DMS114 treated with DMSO at 0.1 percent for 48 hours (cell line): Measurements from ENCODE around the gene ST6GALNAC2.

ENCODE experiments used
- DNase-seq: peaks from one replicate; lab custom pipeline; 2025; ENCODE audit not compliant: unreplicated experiment; lab: John Stamatoyannopoulos, UW

The ST6GALNAC2 gene

GRCh38 chr17:76599694-76600460 lies 14.2 kb upstream of the ST6GALNAC2 start:
- DNase-seq = no peak

GRCh38 chr17:76598004-76598439 lies 12.4 kb upstream of the ST6GALNAC2 start:
- DNase-seq = no peak

DNA sequence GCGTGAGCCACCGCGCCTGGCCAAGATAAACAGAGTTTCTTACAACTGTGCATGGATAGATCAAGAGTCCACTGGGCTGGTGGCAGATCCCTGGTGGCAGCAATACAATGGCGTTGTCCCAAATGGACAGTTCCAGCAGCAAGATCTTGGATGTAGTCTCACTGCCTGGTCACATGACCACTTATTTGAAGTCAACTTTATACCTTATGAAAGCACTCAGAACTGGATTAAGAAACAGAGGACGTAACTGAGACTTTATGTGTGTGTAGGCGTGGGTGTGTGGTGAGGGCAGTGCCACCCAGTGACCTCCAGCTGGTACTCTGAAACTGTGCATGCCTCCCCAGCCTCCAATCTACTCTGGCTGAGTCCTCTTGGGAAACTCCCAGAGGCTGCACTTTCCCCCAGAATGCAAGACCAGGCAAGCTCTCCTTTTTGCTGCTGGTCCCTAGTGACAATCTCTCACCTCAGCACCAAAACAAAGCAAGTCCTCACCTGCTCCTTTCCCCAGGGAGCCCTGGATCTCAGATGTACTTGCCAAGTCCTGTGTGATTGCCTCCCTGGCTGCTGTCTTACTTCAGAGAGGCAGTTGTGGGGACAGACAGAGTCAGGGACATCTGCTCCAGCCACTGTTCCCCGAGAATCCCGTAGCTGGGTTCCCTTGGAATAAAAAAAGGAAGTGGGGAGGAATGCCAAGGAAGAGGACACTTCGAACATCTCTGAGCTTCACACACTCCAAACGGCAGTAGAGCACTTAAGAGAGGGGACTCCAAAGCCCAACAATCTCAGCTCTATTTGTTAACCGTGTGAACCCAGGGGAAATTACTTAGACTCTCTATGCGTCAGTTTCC lies 11.7 kb upstream of the ST6GALNAC2 start:
- DNase-seq = no peak

GRCh38 chr17:76594690-76595089 lies 9.0 kb upstream of the ST6GALNAC2 start:
- no peak for DNase-seq

DNA sequence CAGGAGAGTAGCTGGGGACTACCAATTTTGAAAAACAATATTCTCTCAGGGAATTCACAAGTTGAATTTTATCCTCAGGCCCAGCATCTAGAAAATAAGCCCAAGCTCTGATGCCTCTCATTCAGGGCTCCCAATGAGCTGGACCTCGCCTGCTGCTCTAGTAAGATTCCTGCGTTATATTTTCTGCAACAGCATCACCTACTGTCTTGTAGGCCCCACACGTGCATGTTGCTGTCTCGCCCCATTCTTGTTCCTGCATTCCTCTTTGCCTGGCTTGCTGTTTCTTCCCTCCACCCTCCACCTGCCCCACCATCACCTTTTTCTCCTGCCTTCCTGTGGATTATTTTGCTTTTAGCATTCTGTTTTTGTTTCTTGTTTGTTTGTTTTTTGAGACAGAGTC lies 8.3 kb upstream of the ST6GALNAC2 start:
- DNase-seq = no peak

- no peak for DNase-seq
These were observed 7.7 kb upstream of the ST6GALNAC2 start for GRCh38 chr17:76593384-76593826.

DNA sequence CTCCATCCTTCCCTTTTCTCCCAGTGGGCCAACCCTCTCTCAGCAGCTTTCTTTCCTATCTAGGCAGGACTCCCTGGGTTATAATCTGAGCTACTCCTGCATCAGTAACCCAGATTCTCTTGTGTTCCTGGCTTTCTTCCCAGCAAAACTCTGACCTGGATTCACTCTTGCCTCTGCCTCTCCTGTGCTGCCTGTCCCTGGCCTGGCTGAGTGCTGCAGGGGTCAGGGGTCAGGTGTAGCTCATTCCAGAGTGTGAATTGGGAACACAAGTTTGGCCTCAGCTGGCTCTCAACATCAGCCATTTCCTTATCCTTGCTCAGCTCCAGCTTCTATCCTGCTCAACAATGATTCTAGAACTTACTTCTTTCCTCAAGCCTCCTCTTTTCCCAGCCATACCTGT lies 2.5 kb upstream of the ST6GALNAC2 start:
- DNase-seq = no peak

DNA sequence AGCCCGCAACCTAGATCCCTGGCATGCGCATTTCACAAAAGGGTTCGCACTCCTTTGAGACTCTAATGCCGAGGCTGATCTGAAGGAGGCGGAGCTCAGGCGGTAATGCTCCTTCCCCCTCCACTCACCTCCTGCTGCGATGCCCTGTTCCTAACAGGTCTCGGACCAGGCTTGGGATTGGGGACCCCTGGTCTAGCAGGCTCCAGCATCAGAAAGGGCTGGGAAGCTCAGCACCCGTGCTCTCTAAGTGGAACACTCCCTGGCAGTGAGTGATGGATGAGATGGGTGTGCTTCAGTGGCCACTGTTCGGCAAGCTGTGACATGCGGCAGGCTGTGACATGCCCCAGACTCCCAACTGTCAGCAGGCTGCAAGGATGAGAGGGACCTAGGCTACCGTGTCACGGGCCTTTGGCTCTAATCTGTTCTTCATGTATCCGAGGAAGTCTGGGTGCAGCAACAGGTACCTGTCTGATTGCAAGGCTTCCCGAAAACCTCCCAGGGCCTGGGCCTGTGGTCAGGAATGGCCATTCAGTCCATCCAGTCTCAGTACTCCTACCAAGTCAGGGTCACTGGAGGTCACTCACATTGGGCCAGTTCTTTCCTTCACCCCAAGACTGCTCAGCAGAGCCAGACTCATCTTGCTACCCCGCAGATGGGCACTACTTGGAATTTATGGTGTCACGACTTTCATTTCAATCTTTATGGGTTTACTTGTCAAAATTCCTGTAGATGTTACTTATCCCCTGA lies 1.3 kb upstream of the ST6GALNAC2 start:
- no peak for DNase-seq

GRCh38 chr17:76585033-76585648 lies 519 bp downstream of the ST6GALNAC2 start:
- DNase-seq = no peak

- no peak for DNase-seq
These were observed 1.1 kb downstream of the ST6GALNAC2 start for GRCh38 chr17:76584427-76585032.

DNA sequence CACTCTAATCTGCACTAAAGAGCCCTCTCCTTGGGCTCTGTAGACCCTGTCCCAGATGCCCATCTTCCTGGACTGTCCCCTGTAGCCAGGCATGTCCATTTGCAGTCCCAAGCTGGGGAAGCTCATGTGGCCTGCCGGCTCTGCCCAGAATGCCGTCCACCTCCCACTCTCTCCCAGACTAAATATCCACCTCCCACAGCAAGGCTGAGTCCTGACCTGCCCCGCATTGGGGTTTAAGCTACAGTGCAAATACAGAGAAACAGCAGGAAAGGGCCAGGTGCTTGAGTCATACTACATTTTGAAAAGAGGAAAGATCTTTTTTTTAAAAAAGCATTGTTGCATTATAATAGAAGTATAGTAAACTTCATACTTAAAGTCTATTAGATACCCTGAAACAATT lies 3.0 kb downstream of the ST6GALNAC2 start:
- no peak for DNase-seq

DNA sequence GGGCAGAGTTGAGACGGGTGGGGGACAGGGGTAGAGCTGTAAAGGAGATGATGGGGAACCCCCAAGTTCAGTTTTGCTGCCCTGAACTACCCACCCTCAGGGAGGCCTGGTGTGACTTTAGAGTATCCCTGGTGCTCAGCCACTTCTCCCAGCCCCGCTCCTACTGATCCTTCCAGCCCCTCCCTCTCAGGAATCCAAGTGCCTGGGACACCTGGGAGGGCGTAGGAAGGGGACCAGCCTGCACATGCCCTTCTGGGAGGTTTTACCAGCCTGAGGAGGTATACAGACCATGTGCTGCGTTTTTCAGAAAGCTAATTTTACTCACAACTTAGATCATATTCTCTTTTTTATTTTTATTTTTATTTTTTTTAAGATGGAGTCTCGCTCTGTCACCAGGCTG lies 4.1 kb downstream of the ST6GALNAC2 start:
- no peak for DNase-seq

- DNase-seq = no peak
These were observed 6.4 kb downstream of the ST6GALNAC2 start for GRCh38 chr17:76579281-76579680.

DNA sequence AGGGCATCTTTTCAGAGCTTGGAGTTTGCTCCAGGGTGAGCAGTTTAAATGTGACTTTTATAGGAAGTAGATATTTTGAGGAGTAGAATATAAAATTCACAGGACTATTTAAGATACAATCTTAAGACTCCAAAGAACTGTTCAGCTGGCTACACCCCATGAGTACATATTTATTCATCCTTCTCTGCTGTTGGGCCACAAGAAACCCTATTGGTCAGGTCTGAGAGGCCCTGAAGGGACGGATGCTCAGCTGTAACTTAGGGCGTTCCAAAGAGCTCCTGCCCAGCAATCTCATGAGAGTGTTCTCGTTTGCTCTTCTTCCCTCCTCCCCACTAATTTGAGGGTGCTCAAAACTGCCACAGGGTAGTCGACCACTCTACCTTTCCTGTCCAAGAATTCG lies 7.3 kb downstream of the ST6GALNAC2 start:
- no peak for DNase-seq

GRCh38 chr17:76577876-76578275 lies 7.8 kb downstream of the ST6GALNAC2 start:
- DNase-seq = no peak

GRCh38 chr17:76576189-76576588 lies 9.5 kb downstream of the ST6GALNAC2 start:
- DNase-seq = no peak

DNA sequence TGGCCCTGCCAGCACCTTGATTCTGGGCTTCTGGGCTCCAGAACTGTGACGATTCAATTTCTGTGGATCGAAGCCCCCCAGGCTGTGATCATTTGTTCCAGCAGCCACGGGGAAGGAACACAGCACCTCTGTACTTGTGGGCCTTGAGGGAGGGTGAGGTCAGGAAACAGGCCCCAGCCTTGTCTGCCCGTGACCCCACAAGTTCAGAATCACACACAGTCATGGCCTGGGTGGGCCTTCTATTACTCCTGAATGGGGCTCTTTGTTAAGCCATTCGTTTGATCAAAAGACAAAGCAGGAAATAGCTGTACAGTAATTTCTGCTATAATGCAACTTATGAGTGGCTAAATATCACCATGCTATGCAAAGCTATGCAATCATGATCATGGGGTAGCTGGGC lies 10.1 kb downstream of the ST6GALNAC2 start:
- no peak for DNase-seq

GRCh38 chr17:76574166-76574565 lies 11.5 kb downstream of the ST6GALNAC2 start:
- DNase-seq = no peak

GRCh38 chr17:76573096-76573495 lies 12.6 kb downstream of the ST6GALNAC2 start:
- DNase-seq = no peak

DNA sequence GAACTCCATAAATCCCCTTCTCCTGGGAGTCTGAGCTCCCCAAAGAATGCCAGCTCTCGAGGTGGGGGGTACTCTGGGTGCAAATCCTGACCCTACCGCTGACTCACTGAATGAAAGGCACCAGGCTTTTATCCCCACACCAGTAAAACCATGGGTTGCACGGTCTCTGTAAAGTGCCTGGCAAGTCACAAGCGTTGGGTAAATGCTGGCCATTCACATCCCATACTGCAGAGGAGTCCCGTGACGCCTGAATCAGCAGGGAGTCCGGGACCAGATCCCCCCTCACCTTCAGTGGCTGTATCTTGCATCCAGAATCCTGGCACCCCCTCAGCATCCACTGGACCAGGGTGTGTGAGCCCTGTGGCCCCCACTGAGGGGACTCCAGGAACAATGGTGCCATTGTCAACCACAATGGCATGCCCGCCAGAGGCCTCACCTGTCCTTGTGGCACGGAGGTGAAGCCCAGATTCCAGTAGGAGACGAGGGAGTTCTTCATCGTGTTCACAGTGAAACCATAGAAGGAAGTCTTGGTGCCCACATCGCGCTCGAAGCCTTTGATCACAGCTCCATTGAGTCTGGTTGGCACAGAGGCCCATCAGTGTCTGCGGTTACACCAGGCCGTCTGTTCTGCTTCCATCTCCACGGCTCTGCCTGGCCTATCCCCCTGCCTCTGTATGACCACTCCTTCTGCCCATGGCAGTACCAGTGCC lies 13.3 kb downstream of the ST6GALNAC2 start:
- no peak for DNase-seq
